ENCODE results near the gene MEA1. TPM values are rescaled to one million over a fixed set of nuclear protein-coding genes. Genes with fewer than 3 reads are reported as not detected.

Gene MEA1
- total RNA-seq, 1 experiment from 2014 or later, result 64.8 TPM

- TF ChIP-seq EZH2phosphoT487 (IDR thresholded peaks at IDR 0.05; ENCODE audit: borderline replicate concordance), result no peak
- TF ChIP-seq YY1 (IDR thresholded peaks at IDR 0.05; ENCODE audit: extremely low read depth, insufficient replicate concordance, low read depth, low read length), result peak; percentile 96
- TF ChIP-seq ZFX (IDR thresholded peaks at IDR 0.05), result peak; percentile 22; the same call in 1 of the 2 replicates
- no peak for TF ChIP-seq SRF (IDR thresholded peaks at IDR 0.05; ENCODE audit: low read depth)
- TF ChIP-seq EZH2 (IDR thresholded peaks at IDR 0.05), result no peak
Measured at GRCh38 chr6:43059168-43060033, 45.7 kb upstream of the MEA1 start, which contains the start of the genes KLC4 and MRPL2 (continued).

GRCh38 chr6:43058531-43058930 is 44.8 kb upstream of the MEA1 start:
- H3K4me2 ChIP-seq (ENCODE audit: low read length), result peak overlapping the region; percentile 81
- DNase-seq (ENCODE audit: low read depth, low spot score), result no peak
- no peaks in the 10 kb centered on the region for H4K20me1 ChIP-seq (ENCODE audit: insufficient read depth)
- RAD21 ChIA-PET (ENCODE audit: low non-redundant PET in 1 of 2, low total read pairs in 2 of 2, uncharacterized antibody in 2 of 2, unreplicated experiment in 2 of 2), result no interaction called here
- no peaks in the 10 kb centered on the region for H3K9me3 ChIP-seq (ENCODE audit: control insufficient read depth in 1 of 2, insufficient read depth in 1 of 2, low read depth in 1 of 2, low read length in 2 of 2)
- no peaks in the 10 kb centered on the region for H3K9me2 ChIP-seq (ENCODE audit: insufficient read depth)
- CTCF ChIA-PET, result no interaction called here
- peaks cover 24% of the 10 kb centered on the region for H3K79me2 ChIP-seq (ENCODE audit: insufficient read depth, low read length)
- no peak for ATAC-seq
- H3K9ac ChIP-seq (ENCODE audit: low read length), result peak overlapping the region; percentile 90
- intact Hi-C loops (cut with micrococcal nuclease), result loop anchor here (5.0 kb wide), 3 partner anchors 46 to 114 kb away; partner anchors contain the start of genes KLHDC3, MEA1 and SRF
- H3K27ac ChIP-seq (ENCODE audit: low read depth, low read length), result peak overlapping the region; percentile 65
- POLR2A ChIA-PET, result interaction anchor here (1.5 kb wide), 1 partner anchor 44 kb away, joined by 7 read pairs; the partner anchor contains the start of genes KLHDC3 and MEA1
- no peaks in the 10 kb centered on the region for H3K27me3 ChIP-seq (ENCODE audit: insufficient read depth, low read length)
- peaks cover 13 to 31% of the 10 kb centered on the region in 2 experiments; a peak in 3 of 4 replicates for H3K4me1 ChIP-seq (ENCODE audit: control insufficient read depth in 1 of 2, insufficient read depth in 2 of 2, low read length in 2 of 2)
- BruUV-seq (replicated peaks), result no TSS peak
- peak overlapping the region; percentile 89 for H3K4me3 ChIP-seq (replicated peaks in 1 of 2; ENCODE audit: low read depth in 1 of 2, low read length in 2 of 2)
- TF ChIP-seq ZFX (IDR thresholded peaks at IDR 0.05) (no peak), ATF3 (IDR thresholded peaks at IDR 0.05) (no peak), EGR1 (IDR thresholded peaks at IDR 0.05; ENCODE audit: low read depth) (no peak), POLR2A (IDR thresholded peaks at IDR 0.05; ENCODE audit: borderline replicate concordance, extremely low read depth, insufficient read depth, insufficient read length) (no peak), ELF1 (IDR thresholded peaks at IDR 0.05; ENCODE audit: borderline replicate concordance, low read depth) (no peak), CBX3 (IDR thresholded peaks at IDR 0.05; ENCODE audit: low read depth) (no peak)
- TF ChIP-seq, protein P1, sequence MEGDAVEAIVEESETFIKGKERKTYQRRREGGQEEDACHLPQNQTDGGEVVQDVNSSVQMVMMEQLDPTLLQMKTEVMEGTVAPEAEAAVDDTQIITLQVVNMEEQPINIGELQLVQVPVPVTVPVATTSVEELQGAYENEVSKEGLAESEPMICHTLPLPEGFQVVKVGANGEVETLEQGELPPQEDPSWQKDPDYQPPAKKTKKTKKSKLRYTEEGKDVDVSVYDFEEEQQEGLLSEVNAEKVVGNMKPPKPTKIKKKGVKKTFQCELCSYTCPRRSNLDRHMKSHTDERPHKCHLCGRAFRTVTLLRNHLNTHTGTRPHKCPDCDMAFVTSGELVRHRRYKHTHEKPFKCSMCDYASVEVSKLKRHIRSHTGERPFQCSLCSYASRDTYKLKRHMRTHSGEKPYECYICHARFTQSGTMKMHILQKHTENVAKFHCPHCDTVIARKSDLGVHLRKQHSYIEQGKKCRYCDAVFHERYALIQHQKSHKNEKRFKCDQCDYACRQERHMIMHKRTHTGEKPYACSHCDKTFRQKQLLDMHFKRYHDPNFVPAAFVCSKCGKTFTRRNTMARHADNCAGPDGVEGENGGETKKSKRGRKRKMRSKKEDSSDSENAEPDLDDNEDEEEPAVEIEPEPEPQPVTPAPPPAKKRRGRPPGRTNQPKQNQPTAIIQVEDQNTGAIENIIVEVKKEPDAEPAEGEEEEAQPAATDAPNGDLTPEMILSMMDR (IDR thresholded peaks at IDR 0.05 in 2 of 3, conservative IDR thresholded peaks at IDR 0.05 in 1 of 3; ENCODE audit: borderline replicate concordance in 1 of 3, insufficient read depth in 1 of 3, low read depth in 2 of 3, low read length in 2 of 3), result no peak
- H3K36me3 ChIP-seq (ENCODE audit: control insufficient read depth in 1 of 2, insufficient read depth in 2 of 2, low read length in 2 of 2), result peaks cover 0 to 19% of the 10 kb centered on the region in 2 experiments; a peak in 1 of 4 replicates
- no peak overlapping the region for H2AFZ ChIP-seq (ENCODE audit: low read depth, low read length, poor library complexity, severe bottlenecking)
